Uterus (tissue), 4 donors: ENCODE measurements around the gene SRGAP1. TPM values are rescaled to one million over a fixed set of nuclear protein-coding genes. Genes with fewer than 3 reads are reported as not detected.

Experiments
- DNase-seq, 2 donors: peaks; one replicate each; pipeline ENCODE4 v3.0.0-alpha.2; 2019 to 2020
- H3K27ac ChIP-seq, 2 donors: fragments of 200-600 bp; sonication (generic); 1 replicate in 1 of 2; 2 replicates in 1 of 2; pipeline ENCODE4 v1.5.1; 2016 to 2018
- H3K27me3 ChIP-seq, 2 donors: fragments of 200-600 bp; sonication (generic); one replicate each; pipeline ENCODE4 v1.5.1; 2018 to 2019; ENCODE audit warnings: control low read depth in 1 of 2
- H3K36me3 ChIP-seq, 2 donors: fragments of 200-600 bp; sonication (generic); one replicate each; pipeline ENCODE4 v1.5.1; 2019; ENCODE audit warnings: control low read depth in 1 of 2
- H3K4me1 ChIP-seq, 2 donors: fragments of 200-600 bp; sonication (generic); one replicate each; pipeline ENCODE4 v1.5.1; 2018 to 2019; ENCODE audit warnings: control low read depth in 1 of 2
- H3K4me3 ChIP-seq, 2 donors: fragments of 200-600 bp; sonication (generic); 1 replicate in 1 of 2; 2 replicates in 1 of 2; pipeline ENCODE4 v1.5.1; 2018 to 2019; ENCODE audit warnings: mild to moderate bottlenecking in 1 of 2
- H3K9me3 ChIP-seq, 2 donors: fragments of 200-600 bp; sonication (generic); one replicate each; pipeline ENCODE4 v1.5.1; 2019; ENCODE audit warnings: control low read depth in 1 of 2
- POLR2A ChIP-seq, 2 donors: fragments of 450-650 bp; IDR thresholded peaks; one replicate each; pipeline ENCODE4 v1.6.1; 2016; ENCODE audit warnings: antibody characterized with exemption in 2 of 2, mild to moderate bottlenecking in 1 of 2, moderate library complexity in 1 of 2
- intact Hi-C: fragments of 100-400 bp; cut with DNase I; formaldehyde crosslinking; loops from one replicate; pipeline ENCODE4 v1.15.1; 2023; ENCODE audit warnings: low total_unique reads
- total RNA-seq, 4 donors: library from RNA; depleted of rRNA in 3 of 4; stranded (reverse); fragments of >200 nt in 3 of 4; gene quantifications; one replicate each; pipeline versions ENCODE4 v1.1.0 to v1.2.4, GENCODE V29; 2014 to 2023
- TF ChIP-seq, protein P1 (sequence below), 4 experiments: fragments of 200-600 bp in 2 of 4; fragments of 450-650 bp in 2 of 4; sonication (generic) in 2 of 4; IDR thresholded peaks; one replicate each; pipeline ENCODE4 v1.5.1; 2016 to 2019; ENCODE audit warnings: antibody characterized with exemption in 4 of 4, mild to moderate bottlenecking in 2 of 4, moderate library complexity in 1 of 4
- donor health status: DM: yes; HTN: yes; CAD: no.

The SRGAP1 gene
- total RNA-seq, 4 donors from 2014 or later, result 10.0 to 23.0 (median 14.8) TPM

GRCh38 chr12:63821781-63822251 is 22.7 kb upstream of the SRGAP1 start:
- Histone ChIP-seq H3K4me1 (no peaks in the 10 kb centered on the region), H3K27me3 (no peaks in the 10 kb centered on the region), H3K4me3 (peak overlapping the region; percentile 28 to 51), H3K36me3 (no peaks in the 10 kb centered on the region), H3K27ac (peak overlapping the region; percentile 20 to 65), H3K9me3 (no peaks in the 10 kb centered on the region)
- TF ChIP-seq, protein P1, sequence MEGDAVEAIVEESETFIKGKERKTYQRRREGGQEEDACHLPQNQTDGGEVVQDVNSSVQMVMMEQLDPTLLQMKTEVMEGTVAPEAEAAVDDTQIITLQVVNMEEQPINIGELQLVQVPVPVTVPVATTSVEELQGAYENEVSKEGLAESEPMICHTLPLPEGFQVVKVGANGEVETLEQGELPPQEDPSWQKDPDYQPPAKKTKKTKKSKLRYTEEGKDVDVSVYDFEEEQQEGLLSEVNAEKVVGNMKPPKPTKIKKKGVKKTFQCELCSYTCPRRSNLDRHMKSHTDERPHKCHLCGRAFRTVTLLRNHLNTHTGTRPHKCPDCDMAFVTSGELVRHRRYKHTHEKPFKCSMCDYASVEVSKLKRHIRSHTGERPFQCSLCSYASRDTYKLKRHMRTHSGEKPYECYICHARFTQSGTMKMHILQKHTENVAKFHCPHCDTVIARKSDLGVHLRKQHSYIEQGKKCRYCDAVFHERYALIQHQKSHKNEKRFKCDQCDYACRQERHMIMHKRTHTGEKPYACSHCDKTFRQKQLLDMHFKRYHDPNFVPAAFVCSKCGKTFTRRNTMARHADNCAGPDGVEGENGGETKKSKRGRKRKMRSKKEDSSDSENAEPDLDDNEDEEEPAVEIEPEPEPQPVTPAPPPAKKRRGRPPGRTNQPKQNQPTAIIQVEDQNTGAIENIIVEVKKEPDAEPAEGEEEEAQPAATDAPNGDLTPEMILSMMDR (IDR thresholded peaks at IDR 0.05), result no peak
- no peak for TF ChIP-seq POLR2A (IDR thresholded peaks at IDR 0.05)
- DNase-seq, result peak; percentile 30 to 35
- intact Hi-C loops, result no loop called here

DNA sequence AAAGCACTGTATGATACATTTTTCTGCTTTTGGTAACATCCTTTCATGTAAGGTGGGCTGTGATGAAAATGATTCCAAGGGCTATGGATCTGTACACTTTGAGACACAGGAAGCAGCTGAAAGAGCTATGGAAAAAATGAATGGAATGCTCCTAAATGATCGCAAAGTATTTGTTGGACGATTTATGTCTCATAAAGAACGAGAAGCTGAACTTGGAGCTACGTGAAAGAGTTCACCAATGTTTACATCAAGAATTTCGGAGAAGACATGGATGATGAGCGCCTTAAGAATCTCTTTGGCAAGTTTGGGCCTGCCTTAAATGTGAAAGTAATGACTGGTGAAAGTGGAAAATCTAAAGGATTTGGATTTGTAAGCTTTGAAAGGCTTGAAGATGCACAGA is 22.1 kb upstream of the SRGAP1 start:
- no peaks in the 10 kb centered on the region for H3K4me1 ChIP-seq
- H3K4me3 ChIP-seq, result peak overlapping the region; percentile 28 to 51
- intact Hi-C loops, result no loop called here
- H3K9me3 ChIP-seq, result no peaks in the 10 kb centered on the region
- H3K27ac ChIP-seq, result peak overlapping the region in 1 of 2 donors; percentile 65
- no peaks in the 10 kb centered on the region for H3K27me3 ChIP-seq
- DNase-seq, result no peak
- TF ChIP-seq, protein P1 (IDR thresholded peaks at IDR 0.05), result no peak
- no peak for TF ChIP-seq POLR2A (IDR thresholded peaks at IDR 0.05)
- no peaks in the 10 kb centered on the region for H3K36me3 ChIP-seq

- H3K27ac ChIP-seq, result no peak overlapping the region
- no peaks in the 10 kb centered on the region for H3K9me3 ChIP-seq
- intact Hi-C loops, result no loop called here
- H3K4me1 ChIP-seq, result no peaks in the 10 kb centered on the region
- no peaks in the 10 kb centered on the region for H3K36me3 ChIP-seq
- H3K27me3 ChIP-seq, result no peaks in the 10 kb centered on the region
- no peak overlapping the region for H3K4me3 ChIP-seq
- no peak for DNase-seq
- TF ChIP-seq, protein P1 (IDR thresholded peaks at IDR 0.05), result no peak
- no peak for TF ChIP-seq POLR2A (IDR thresholded peaks at IDR 0.05)
Measured at GRCh38 chr12:63823040-63823439, 21.5 kb upstream of the SRGAP1 start.

- H3K36me3 ChIP-seq, result no peaks in the 10 kb centered on the region
- DNase-seq, result no peak
- H3K27me3 ChIP-seq, result no peaks in the 10 kb centered on the region
- intact Hi-C loops, result no loop called here
- no peaks in the 10 kb centered on the region for H3K4me1 ChIP-seq
- H3K27ac ChIP-seq, result no peak overlapping the region
- no peak overlapping the region for H3K4me3 ChIP-seq
- H3K9me3 ChIP-seq, result no peaks in the 10 kb centered on the region
- TF ChIP-seq, protein P1 (IDR thresholded peaks at IDR 0.05), result peak; percentile 44 to 84 (median 74)
- TF ChIP-seq POLR2A (IDR thresholded peaks at IDR 0.05), result no peak
Measured at GRCh38 chr12:63826006-63826585, 18.4 kb upstream of the SRGAP1 start.

GRCh38 chr12:63828867-63829266 is 15.6 kb upstream of the SRGAP1 start:
- no peak overlapping the region for H3K27ac ChIP-seq
- no peaks in the 10 kb centered on the region for H3K27me3 ChIP-seq
- H3K4me1 ChIP-seq, result no peaks in the 10 kb centered on the region
- H3K4me3 ChIP-seq, result no peak overlapping the region
- intact Hi-C loops, result no loop called here
- TF ChIP-seq POLR2A (IDR thresholded peaks at IDR 0.05), result no peak
- TF ChIP-seq, protein P1 (IDR thresholded peaks at IDR 0.05), result no peak
- no peak for DNase-seq
- no peaks in the 10 kb centered on the region for H3K9me3 ChIP-seq
- H3K36me3 ChIP-seq, result no peaks in the 10 kb centered on the region
